H1 (cell line): ENCODE results near the gene RXFP4. TPM values are rescaled to one million over a fixed set of nuclear protein-coding genes. Genes with fewer than 3 reads are reported as not detected.

Source experiments
- BACH1 ChIP-seq: IDR thresholded peaks from 2 replicates; pipeline ENCODE4 v1.6.1; 2012; ENCODE audit warnings: low read length, improper control_type of control experiment
- BCL11A ChIP-seq, 2 experiments: IDR thresholded peaks; one replicate each; pipeline ENCODE4 v1.6.1; 2011; ENCODE audit warnings: low read depth in 2 of 2, low read length in 2 of 2, mild to moderate bottlenecking in 2 of 2
- BRCA1 ChIP-seq: IDR thresholded peaks from 2 replicates; pipeline ENCODE4 v1.6.1; 2012; ENCODE audit warnings: low read depth, low read length, improper control_type of control experiment
- CBX5 ChIP-seq: fragments of 300-800, 300-1000 bp; sonication (generic); IDR thresholded peaks from 2 replicates; pipeline ENCODE4 v1.7.1; 2016; ENCODE audit warnings: antibody characterized with exemption, low read length, low read depth
- CHD7 ChIP-seq: fragments of 300-600 bp; sonication (generic); IDR thresholded peaks from 2 replicates; pipeline ENCODE4 v1.7.1; 2012; ENCODE audit warnings: low read length, moderate library complexity, mild to moderate bottlenecking, inconsistent platforms; ENCODE audit not compliant: insufficient replicate concordance
- POU5F1 ChIP-seq: IDR thresholded peaks from 2 replicates; pipeline ENCODE4 v1.6.1; 2011; ENCODE audit warnings: low read depth, mild to moderate bottlenecking, low read length, moderate library complexity
- RBBP5 ChIP-seq: IDR thresholded peaks from 2 replicates; pipeline ENCODE4 v1.7.1; 2012; ENCODE audit warnings: low read depth, mild to moderate bottlenecking, inconsistent platforms, low read length, moderate library complexity, borderline replicate concordance
- USF2 ChIP-seq: IDR thresholded peaks from 2 replicates; pipeline ENCODE4 v1.6.1; 2011; ENCODE audit warnings: low read length, improper control_type of control experiment
- polyA plus RNA-seq, 7 experiments: library from polyadenylated mRNA; depleted of rRNA in 3 of 7; stranded (reverse) in 5 of 7; unstranded in 2 of 7; fragments of >200 nt in 5 of 7; fragments of 200-250 nt in 2 of 7; gene quantifications; 1 replicate in 5 of 7; 2 replicates in 1 of 7; 4 replicates in 1 of 7; pipeline versions ENCODE4 v1.2.1 to v1.2.3, GENCODE V29; 2011 to 2013; ENCODE audit warnings: missing spikeins in 2 of 7, mixed read lengths in 2 of 7
- total RNA-seq: library from RNA; stranded (reverse); fragmentation: NEBNext Ultra II Directional; extraction: Animal tissue kit (Norgen Biotek cat#: 25700); gene quantifications from 2 replicates; pipeline ENCODE4 v1.2.1, GENCODE V29; 2021
- TF ChIP-seq, protein P1 (sequence below): IDR thresholded peaks from 2 replicates; pipeline ENCODE4 v1.6.1; 2012; ENCODE audit warnings: low read length, inconsistent platforms

RXFP4 gene
- total and polyA plus RNA-seq, 2 of the 8 experiments (the other 6 are each of a cell fraction or from before 2014, with no cell fraction given) = not detected

GRCh38 chr1:155984341-155984740 is 42.9 kb downstream of the RXFP4 start (continued):
- TF ChIP-seq CHD7 = no peak
- no peak; the same call in 1 of the 2 replicates for TF ChIP-seq RBBP5
- TF ChIP-seq USF2 = 0 out of 2 replicates have a peak, but pooled peaks have one; percentile 31
- no peak for TF ChIP-seq POU5F1
- no peak for TF ChIP-seq BRCA1
- no peak for TF ChIP-seq BACH1
- no peak for TF ChIP-seq CBX5
- TF ChIP-seq BCL11A (IDR thresholded peaks at IDR 0.05; ENCODE audit: low read depth in 2 of 2, low read length in 2 of 2) = no peak
- TF ChIP-seq, protein P1, sequence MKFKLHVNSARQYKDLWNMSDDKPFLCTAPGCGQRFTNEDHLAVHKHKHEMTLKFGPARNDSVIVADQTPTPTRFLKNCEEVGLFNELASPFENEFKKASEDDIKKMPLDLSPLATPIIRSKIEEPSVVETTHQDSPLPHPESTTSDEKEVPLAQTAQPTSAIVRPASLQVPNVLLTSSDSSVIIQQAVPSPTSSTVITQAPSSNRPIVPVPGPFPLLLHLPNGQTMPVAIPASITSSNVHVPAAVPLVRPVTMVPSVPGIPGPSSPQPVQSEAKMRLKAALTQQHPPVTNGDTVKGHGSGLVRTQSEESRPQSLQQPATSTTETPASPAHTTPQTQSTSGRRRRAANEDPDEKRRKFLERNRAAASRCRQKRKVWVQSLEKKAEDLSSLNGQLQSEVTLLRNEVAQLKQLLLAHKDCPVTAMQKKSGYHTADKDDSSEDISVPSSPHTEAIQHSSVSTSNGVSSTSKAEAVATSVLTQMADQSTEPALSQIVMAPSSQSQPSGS = no peak
